ENCODE measurements around the gene MRPL28.
A peak's percentile ranks its signal among the peaks of the same experiment; 100 is the strongest.
"Not testable (repeated sequence)": the region's sequence is repeated elsewhere in the genome, so short reads cannot be mapped to it uniquely, and the experiment has no call there.

The MRPL28 gene

DNA sequence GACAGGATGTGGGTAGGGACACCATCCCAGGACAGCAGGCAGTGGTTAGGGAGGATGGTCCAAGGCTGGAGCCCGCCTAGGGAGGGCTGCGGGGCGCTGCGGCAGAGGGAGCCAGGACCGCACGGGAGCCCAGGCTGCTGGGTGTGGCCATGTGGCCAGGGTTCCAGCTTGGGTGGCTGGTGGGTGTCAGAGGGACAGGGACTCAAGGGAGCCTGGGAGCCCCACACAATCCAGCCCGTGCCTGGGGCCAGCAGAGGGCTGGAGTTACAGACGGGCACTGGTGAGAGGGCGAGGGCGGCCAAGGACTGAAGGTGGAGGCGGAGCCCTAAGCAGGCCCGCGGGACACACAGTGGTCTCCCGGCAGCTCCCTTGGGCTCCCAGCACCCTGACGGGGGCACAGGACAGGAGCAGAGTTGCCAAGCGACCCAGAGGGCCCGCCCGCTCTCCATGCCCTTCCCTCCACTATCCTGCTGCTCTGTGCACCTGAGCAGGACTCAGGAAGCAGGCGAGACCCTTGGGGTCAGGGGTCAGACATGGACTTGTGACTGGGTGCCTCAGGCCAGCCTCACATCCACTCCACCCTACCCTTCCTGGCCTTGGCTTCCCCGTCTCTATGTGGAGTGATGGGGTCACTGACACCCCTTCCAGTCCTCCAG is 7.1 kb downstream of the MRPL28 start:
- H3K79me1 ChIP-seq (ENCODE audit: low read depth, low read length), result no peaks in the 10 kb centered on the region
- H3K9me3 ChIP-seq (replicated peaks in 1 of 2; ENCODE audit: control insufficient read depth in 2 of 2, insufficient read depth in 1 of 2, low read depth in 1 of 2, low read length in 2 of 2), result no peaks in the 10 kb centered on the region
- no peak overlapping the region for H2BK5ac ChIP-seq (ENCODE audit: low read length)
- H2BK120ac ChIP-seq (ENCODE audit: low read depth, low read length), result peak overlapping the region; percentile 72
- DNase-seq (ENCODE audit: low spot score), result no peak
- no peak overlapping the region for H3K14ac ChIP-seq (ENCODE audit: low read length)
- peak overlapping the region; percentile 57 for H3K18ac ChIP-seq (ENCODE audit: low read length)
- no peak overlapping the region for H3K27ac ChIP-seq (replicated peaks; ENCODE audit: low read length)
- no peak overlapping the region for H3K4me3 ChIP-seq (ENCODE audit: low read length in 2 of 2)
- peak overlapping the region; percentile 64 for H2BK15ac ChIP-seq (ENCODE audit: low read length)
- peaks cover 0 to 11% of the 10 kb centered on the region in 2 donors for H3K4me1 ChIP-seq (ENCODE audit: control insufficient read depth in 2 of 2, insufficient read depth in 1 of 2, low read depth in 1 of 2, low read length in 2 of 2)
- no peak overlapping the region for H4K8ac ChIP-seq (ENCODE audit: low read depth, low read length)
- no peak overlapping the region for H4K91ac ChIP-seq (ENCODE audit: low read depth, low read length, poor library complexity)
- peaks cover 0 to 2% (median 0%) of the 10 kb centered on the region in 3 experiments for H3K27me3 ChIP-seq (ENCODE audit: control insufficient read depth in 3 of 3, insufficient read depth in 3 of 3, low read depth in 1 of 3, low read length in 3 of 3)
- H3K4me2 ChIP-seq (ENCODE audit: insufficient read depth, low read length, poor library complexity, severe bottlenecking), result no peak overlapping the region
- peak overlapping the region; percentile 73 for H3K23ac ChIP-seq (ENCODE audit: low read depth, low read length, poor library complexity)
- WGBS, 2 donors (ENCODE audit: extremely low coverage in 2 of 2, insufficient read length in 2 of 2, insufficient replicate concordance in 1 of 2), result no CpG with 5 or more reads among the region's 20 CpGs
- H3K4ac ChIP-seq (ENCODE audit: low read length), result no peak overlapping the region
- peak overlapping the region; percentile 73 for H2BK12ac ChIP-seq (ENCODE audit: low read length)
- peak overlapping the region; percentile 1 for H2AFZ ChIP-seq (ENCODE audit: low read length)
- H3K36me3 ChIP-seq (replicated peaks in 1 of 2; ENCODE audit: control insufficient read depth in 2 of 2, insufficient read depth in 2 of 2, low read length in 2 of 2), result peaks cover 15 to 22% of the 10 kb centered on the region in 2 donors
- peak overlapping the region; percentile 70 for H3K9ac ChIP-seq (ENCODE audit: low read depth, low read length, poor library complexity)
- H2AK5ac ChIP-seq (ENCODE audit: low read depth, low read length), result peak overlapping the region; percentile 98

DNA sequence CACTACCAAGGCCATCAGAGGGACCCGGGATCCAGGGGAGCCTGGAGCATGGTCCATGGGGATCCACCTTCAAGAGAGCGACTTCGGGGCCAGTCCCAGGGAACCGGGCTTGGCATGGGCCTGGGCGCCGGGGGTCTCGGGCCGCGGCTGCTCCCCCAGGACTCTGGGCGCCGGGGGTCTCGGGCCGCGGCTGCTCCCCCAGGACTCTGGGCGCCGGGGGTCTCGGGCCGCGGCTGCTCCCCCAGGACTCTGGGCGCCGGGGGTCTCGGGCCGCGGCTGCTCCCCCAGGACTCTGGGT is 7.7 kb downstream of the MRPL28 start:
- peak overlapping the region; percentile 93 for H3K23ac ChIP-seq (ENCODE audit: low read depth, low read length, poor library complexity)

GRCh38 chr16:361872-362701 is 8.3 kb downstream of the MRPL28 start:
- Histone ChIP-seq H3K14ac (ENCODE audit: low read length) (peak overlapping the region; percentile 99), H3K4me2 (ENCODE audit: insufficient read depth, low read length, poor library complexity, severe bottlenecking) (no peak overlapping the region), H2BK5ac (ENCODE audit: low read length) (peak overlapping the region; percentile 78), H3K4ac (ENCODE audit: low read length) (no peak overlapping the region), H2BK12ac (ENCODE audit: low read length) (peak overlapping the region; percentile 31), H2AFZ (ENCODE audit: low read length) (peak overlapping the region; percentile 60), H2AK5ac (ENCODE audit: low read depth, low read length) (peak overlapping the region; percentile 99), H3K4me3 (ENCODE audit: low read length in 2 of 2) (no peak overlapping the region), H3K36me3 (replicated peaks in 1 of 2; ENCODE audit: control insufficient read depth in 2 of 2, insufficient read depth in 2 of 2, low read length in 2 of 2) (peaks cover 3 to 11% of the 10 kb centered on the region in 2 donors), H4K8ac (ENCODE audit: low read depth, low read length) (no peak overlapping the region), H3K27ac (replicated peaks; ENCODE audit: low read length) (no peak overlapping the region), H3K4me1 (ENCODE audit: control insufficient read depth in 2 of 2, insufficient read depth in 1 of 2, low read depth in 1 of 2, low read length in 2 of 2) (peaks cover 0 to 11% of the 10 kb centered on the region in 2 donors), H3K18ac (ENCODE audit: low read length) (peak overlapping the region; percentile 74), H3K9ac (ENCODE audit: low read depth, low read length, poor library complexity) (no peak overlapping the region), H3K79me1 (ENCODE audit: low read depth, low read length) (peaks cover 3% of the 10 kb centered on the region), H3K9me3 (replicated peaks in 1 of 2; ENCODE audit: control insufficient read depth in 2 of 2, insufficient read depth in 1 of 2, low read depth in 1 of 2, low read length in 2 of 2) (no peaks in the 10 kb centered on the region), H2BK120ac (ENCODE audit: low read depth, low read length) (no peak overlapping the region), H2BK15ac (ENCODE audit: low read length) (peak overlapping the region; percentile 13), H4K91ac (ENCODE audit: low read depth, low read length, poor library complexity) (peak overlapping the region; percentile 79), H3K27me3 (ENCODE audit: control insufficient read depth in 3 of 3, insufficient read depth in 3 of 3, low read depth in 1 of 3, low read length in 3 of 3) (peaks cover 0 to 2% (median 0%) of the 10 kb centered on the region in 3 experiments), H3K23ac (ENCODE audit: low read depth, low read length, poor library complexity) (peak overlapping the region; percentile 93)
- peak; percentile 63 for DNase-seq (ENCODE audit: low spot score)
- no CpG with 5 or more reads among the region's 30 CpGs for WGBS, 2 donors (ENCODE audit: extremely low coverage in 2 of 2, insufficient read length in 2 of 2, insufficient replicate concordance in 1 of 2)

More for the DNA sequence above, 7.7 kb downstream of the MRPL28 start:
- not testable (repeated sequence) for H2BK5ac ChIP-seq (ENCODE audit: low read length); H2BK15ac ChIP-seq (ENCODE audit: low read length); H3K14ac ChIP-seq (ENCODE audit: low read length); H3K4me3 ChIP-seq (ENCODE audit: low read length in 2 of 2); H3K4me2 ChIP-seq (ENCODE audit: insufficient read depth, low read length, poor library complexity, severe bottlenecking); H4K8ac ChIP-seq (ENCODE audit: low read depth, low read length); H2AK5ac ChIP-seq (ENCODE audit: low read depth, low read length); H3K9me3 ChIP-seq (replicated peaks in 1 of 2; ENCODE audit: control insufficient read depth in 2 of 2, insufficient read depth in 1 of 2, low read depth in 1 of 2, low read length in 2 of 2); H3K27me3 ChIP-seq (ENCODE audit: control insufficient read depth in 3 of 3, insufficient read depth in 3 of 3, low read depth in 1 of 3, low read length in 3 of 3); H3K79me1 ChIP-seq (ENCODE audit: low read depth, low read length); H3K27ac ChIP-seq (replicated peaks; ENCODE audit: low read length); H3K4ac ChIP-seq (ENCODE audit: low read length); H3K9ac ChIP-seq (ENCODE audit: low read depth, low read length, poor library complexity); DNase-seq (ENCODE audit: low spot score); H2BK120ac ChIP-seq (ENCODE audit: low read depth, low read length)
- no CpG with 5 or more reads among the region's 24 CpGs for WGBS, 2 donors (ENCODE audit: extremely low coverage in 2 of 2, insufficient read length in 2 of 2, insufficient replicate concordance in 1 of 2)
- peak overlapping the region; percentile 73 for H2BK12ac ChIP-seq (ENCODE audit: low read length)
- H3K36me3 ChIP-seq (replicated peaks in 1 of 2; ENCODE audit: control insufficient read depth in 2 of 2, insufficient read depth in 2 of 2, low read length in 2 of 2), result peaks cover 9 to 16% of the 10 kb centered on the region in 2 donors
- H2AFZ ChIP-seq (ENCODE audit: low read length), result peak overlapping the region; percentile 60
- H3K18ac ChIP-seq (ENCODE audit: low read length), result peak overlapping the region; percentile 53
- peaks cover 0 to 11% of the 10 kb centered on the region in 2 donors for H3K4me1 ChIP-seq (ENCODE audit: control insufficient read depth in 2 of 2, insufficient read depth in 1 of 2, low read depth in 1 of 2, low read length in 2 of 2)
- H4K91ac ChIP-seq (ENCODE audit: low read depth, low read length, poor library complexity), result peak overlapping the region; percentile 79

GRCh38 chr16:361341-361871 is 8.9 kb downstream of the MRPL28 start:
- Histone ChIP-seq H3K9me3 (replicated peaks in 1 of 2; ENCODE audit: control insufficient read depth in 2 of 2, insufficient read depth in 1 of 2, low read depth in 1 of 2, low read length in 2 of 2) (no peaks in the 10 kb centered on the region), H4K91ac (ENCODE audit: low read depth, low read length, poor library complexity) (peak overlapping the region; percentile 53), H3K4ac (ENCODE audit: low read length) (no peak overlapping the region)

More at GRCh38 chr16:361341-361871, 8.9 kb downstream of the MRPL28 start:
- H2BK120ac ChIP-seq (ENCODE audit: low read depth, low read length), result peak overlapping the region; percentile 61
- H3K9ac ChIP-seq (ENCODE audit: low read depth, low read length, poor library complexity), result peak overlapping the region; percentile 60
- H3K27me3 ChIP-seq (ENCODE audit: control insufficient read depth in 3 of 3, insufficient read depth in 3 of 3, low read depth in 1 of 3, low read length in 3 of 3), result peaks cover 0 to 2% (median 0%) of the 10 kb centered on the region in 3 experiments
- H3K27ac ChIP-seq (replicated peaks; ENCODE audit: low read length), result no peak overlapping the region
- H4K8ac ChIP-seq (ENCODE audit: low read depth, low read length), result no peak overlapping the region
- no peak overlapping the region for H3K4me3 ChIP-seq (ENCODE audit: low read length in 2 of 2)
- no CpG with 5 or more reads among the region's 30 CpGs for WGBS, 2 donors (ENCODE audit: extremely low coverage in 2 of 2, insufficient read length in 2 of 2, insufficient replicate concordance in 1 of 2)
- no peak overlapping the region for H2AFZ ChIP-seq (ENCODE audit: low read length)
- H3K18ac ChIP-seq (ENCODE audit: low read length), result peak overlapping the region; percentile 89
- H3K36me3 ChIP-seq (replicated peaks in 1 of 2; ENCODE audit: control insufficient read depth in 2 of 2, insufficient read depth in 2 of 2, low read length in 2 of 2), result peaks cover under 1 to 4% of the 10 kb centered on the region in 2 donors
- peak overlapping the region; percentile 99 for H3K14ac ChIP-seq (ENCODE audit: low read length)
- H3K4me2 ChIP-seq (ENCODE audit: insufficient read depth, low read length, poor library complexity, severe bottlenecking), result peak overlapping the region; percentile 11
- H2BK12ac ChIP-seq (ENCODE audit: low read length), result peak overlapping the region; percentile 90
- H3K23ac ChIP-seq (ENCODE audit: low read depth, low read length, poor library complexity), result peak overlapping the region; percentile 34
- H3K79me1 ChIP-seq (ENCODE audit: low read depth, low read length), result peaks cover 7% of the 10 kb centered on the region
- no peak for DNase-seq (ENCODE audit: low spot score)
- peaks cover 0 to 11% of the 10 kb centered on the region in 2 donors for H3K4me1 ChIP-seq (ENCODE audit: control insufficient read depth in 2 of 2, insufficient read depth in 1 of 2, low read depth in 1 of 2, low read length in 2 of 2)
- peak overlapping the region; percentile 78 for H2BK5ac ChIP-seq (ENCODE audit: low read length)
- H2BK15ac ChIP-seq (ENCODE audit: low read length), result peak overlapping the region; percentile 13
- H2AK5ac ChIP-seq (ENCODE audit: low read depth, low read length), result peak overlapping the region; percentile 99

Data from neuronal stem cell (in vitro differentiated cells).